ENCODE results near the gene HNRNPA3.

DNA sequence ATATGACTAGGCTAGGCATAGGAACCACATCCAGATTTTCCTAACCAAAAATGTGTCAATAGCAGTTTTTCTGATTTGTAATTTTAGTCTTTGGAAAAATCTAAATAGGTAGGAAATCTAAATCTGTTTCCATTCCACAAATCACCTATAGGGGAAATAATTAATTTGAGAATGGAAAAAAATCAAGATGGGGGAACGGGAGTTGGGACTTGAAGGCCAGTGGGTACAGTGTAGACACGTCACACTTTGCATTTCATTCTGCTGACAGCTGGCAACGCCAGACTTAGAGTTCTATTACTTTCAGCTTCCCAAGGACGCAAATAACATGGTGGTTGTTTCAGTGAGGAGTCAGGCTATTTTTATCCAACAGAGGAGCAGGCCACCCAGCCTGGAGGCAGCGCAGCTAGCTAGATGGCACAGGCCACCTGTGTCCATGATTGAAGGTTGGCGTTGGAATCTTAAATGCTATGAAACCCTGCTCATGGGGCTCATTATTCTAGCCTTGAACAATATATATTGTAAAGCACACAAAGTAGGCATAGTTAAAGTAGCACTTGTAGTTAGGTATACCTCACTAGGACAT, 23.4 kb downstream of the HNRNPA3 start:
- TF ChIP-seq, protein P1, sequence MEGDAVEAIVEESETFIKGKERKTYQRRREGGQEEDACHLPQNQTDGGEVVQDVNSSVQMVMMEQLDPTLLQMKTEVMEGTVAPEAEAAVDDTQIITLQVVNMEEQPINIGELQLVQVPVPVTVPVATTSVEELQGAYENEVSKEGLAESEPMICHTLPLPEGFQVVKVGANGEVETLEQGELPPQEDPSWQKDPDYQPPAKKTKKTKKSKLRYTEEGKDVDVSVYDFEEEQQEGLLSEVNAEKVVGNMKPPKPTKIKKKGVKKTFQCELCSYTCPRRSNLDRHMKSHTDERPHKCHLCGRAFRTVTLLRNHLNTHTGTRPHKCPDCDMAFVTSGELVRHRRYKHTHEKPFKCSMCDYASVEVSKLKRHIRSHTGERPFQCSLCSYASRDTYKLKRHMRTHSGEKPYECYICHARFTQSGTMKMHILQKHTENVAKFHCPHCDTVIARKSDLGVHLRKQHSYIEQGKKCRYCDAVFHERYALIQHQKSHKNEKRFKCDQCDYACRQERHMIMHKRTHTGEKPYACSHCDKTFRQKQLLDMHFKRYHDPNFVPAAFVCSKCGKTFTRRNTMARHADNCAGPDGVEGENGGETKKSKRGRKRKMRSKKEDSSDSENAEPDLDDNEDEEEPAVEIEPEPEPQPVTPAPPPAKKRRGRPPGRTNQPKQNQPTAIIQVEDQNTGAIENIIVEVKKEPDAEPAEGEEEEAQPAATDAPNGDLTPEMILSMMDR (IDR thresholded peaks at IDR 0.05; ENCODE audit: low read depth, low read length, poor library complexity, severe bottlenecking): no peak
- no peak for TF ChIP-seq EZH2phosphoT487 (IDR thresholded peaks at IDR 0.05; ENCODE audit: borderline replicate concordance, low read length)
